ENCODE measurements around the gene MMP3. TPM values are rescaled to one million over a fixed set of nuclear protein-coding genes. Genes with fewer than 3 reads are reported as not detected.

The MMP3 gene
- total and polyA plus RNA-seq, 2 experiments from 2014 or later: 0.68 TPM; not detected in 1

- Mint-ChIP-seq H3K4me3 (no peak overlapping the region), H3K4me1 (no peaks in the 10 kb centered on the region), H3K36me3 (ENCODE audit: low read depth) (no peaks in the 10 kb centered on the region), H3K9me3 (no peaks in the 10 kb centered on the region), H3K27me3 (ENCODE audit: insufficient read depth, low read depth, poor library complexity) (no peaks in the 10 kb centered on the region), H3K27ac (no peak overlapping the region; the same call in 1 of the 2 replicates)
- no peaks in the 10 kb centered on the region for H4K20me1 ChIP-seq (replicated peaks; ENCODE audit: insufficient read depth)
- H3K4me1 ChIP-seq (ENCODE audit: insufficient read depth): no peaks in the 10 kb centered on the region
- H3K79me2 ChIP-seq (replicated peaks; ENCODE audit: insufficient read depth): no peaks in the 10 kb centered on the region
- H3K27me3 ChIP-seq (ENCODE audit: insufficient read depth): no peaks in the 10 kb centered on the region
- no peaks in the 10 kb centered on the region for H3K36me3 ChIP-seq (ENCODE audit: insufficient read depth)
- no peak for DNase-seq (ENCODE audit: low spot score)
- no peak overlapping the region for H3K4me3 ChIP-seq
- H3K4me2 ChIP-seq: no peak overlapping the region
- H3K9me2 ChIP-seq (ENCODE audit: insufficient read depth): 0 out of 2 replicates have a peak, but pooled peaks cover 6% of the 10 kb centered on the region
- no peak for ATAC-seq
- no peak overlapping the region for H3K27ac ChIP-seq (ENCODE audit: low read depth)
- no peak overlapping the region for H2AFZ ChIP-seq
- no peaks in the 10 kb centered on the region for H3F3A ChIP-seq (replicated peaks; ENCODE audit: low read depth)
- TF ChIP-seq ETS1 (IDR thresholded peaks at IDR 0.05) (no peak), POLR2AphosphoS5 (IDR thresholded peaks at IDR 0.05; ENCODE audit: low read depth) (no peak)
Measured at GRCh38 chr11:102879801-102880200, 36.4 kb upstream of the MMP3 start.

DNA sequence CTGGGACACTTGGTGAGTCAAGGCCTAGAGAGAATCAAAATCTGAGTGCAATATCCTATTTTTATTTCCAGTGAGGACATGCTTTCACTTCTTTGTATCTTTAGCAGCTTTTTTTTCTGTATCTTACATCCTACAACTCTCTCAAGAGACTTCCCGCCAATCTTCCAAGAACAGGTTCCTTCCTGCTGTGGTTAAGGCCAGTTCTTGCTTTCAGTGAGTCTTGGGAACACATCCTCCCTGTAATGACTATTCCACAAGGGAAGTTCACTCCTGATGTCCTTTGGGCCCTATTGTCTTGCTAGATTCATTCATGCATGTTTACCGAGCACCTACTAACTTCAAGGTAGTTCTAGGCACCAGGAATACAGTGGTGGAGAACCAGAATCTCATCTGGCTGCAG is 35.2 kb upstream of the MMP3 start:
- Histone ChIP-seq H3F3A (replicated peaks; ENCODE audit: low read depth) (no peaks in the 10 kb centered on the region), H3K36me3 (ENCODE audit: insufficient read depth) (no peaks in the 10 kb centered on the region), H3K4me2 (no peak overlapping the region), H3K4me1 (ENCODE audit: insufficient read depth) (no peaks in the 10 kb centered on the region), H3K9me2 (ENCODE audit: insufficient read depth) (0 out of 2 replicates have a peak, but pooled peaks cover 6% of the 10 kb centered on the region), H3K27ac (ENCODE audit: low read depth) (no peak overlapping the region), H3K79me2 (replicated peaks; ENCODE audit: insufficient read depth) (no peaks in the 10 kb centered on the region), H2AFZ (no peak overlapping the region), H4K20me1 (replicated peaks; ENCODE audit: insufficient read depth) (no peaks in the 10 kb centered on the region), H3K4me3 (no peak overlapping the region), H3K27me3 (ENCODE audit: insufficient read depth) (no peaks in the 10 kb centered on the region)
- DNase-seq (ENCODE audit: low spot score): no peak
- H3K4me3 Mint-ChIP-seq: no peak overlapping the region
- no peaks in the 10 kb centered on the region for H3K4me1 Mint-ChIP-seq
- H3K36me3 Mint-ChIP-seq (ENCODE audit: low read depth): no peaks in the 10 kb centered on the region
- H3K27me3 Mint-ChIP-seq (ENCODE audit: insufficient read depth, low read depth, poor library complexity): no peaks in the 10 kb centered on the region
- no peak overlapping the region for H3K27ac Mint-ChIP-seq
- no peaks in the 10 kb centered on the region for H3K9me3 Mint-ChIP-seq
- TF ChIP-seq POLR2AphosphoS5 (IDR thresholded peaks at IDR 0.05; ENCODE audit: low read depth) (no peak), NANOG (IDR thresholded peaks at IDR 0.05; ENCODE audit: borderline replicate concordance) (no peak)
- ATAC-seq: no peak

- Mint-ChIP-seq H3K36me3 (ENCODE audit: low read depth) (no peaks in the 10 kb centered on the region), H3K27me3 (ENCODE audit: insufficient read depth, low read depth, poor library complexity) (no peaks in the 10 kb centered on the region), H3K4me1 (no peaks in the 10 kb centered on the region), H3K9me3 (no peaks in the 10 kb centered on the region), H3K27ac (no peak within 1 kb of the TSS), H3K4me3 (no peak within 1 kb of the TSS)
- no peak within 1 kb of the TSS for H3K4me3 ChIP-seq
- ATAC-seq: no peak
- no peaks in the 10 kb centered on the region for H3K79me2 ChIP-seq (replicated peaks; ENCODE audit: insufficient read depth)
- H3F3A ChIP-seq (replicated peaks; ENCODE audit: low read depth): no peaks in the 10 kb centered on the region
- DNase-seq (ENCODE audit: low spot score): no peak
- no peak within 1 kb of the TSS for H2AFZ ChIP-seq
- H3K4me2 ChIP-seq: no peak within 1 kb of the TSS
- H3K4me1 ChIP-seq (ENCODE audit: insufficient read depth): no peaks in the 10 kb centered on the region
- no peak within 1 kb of the TSS for H3K27ac ChIP-seq (ENCODE audit: low read depth)
- H3K9me2 ChIP-seq (ENCODE audit: insufficient read depth): no peaks in the 10 kb centered on the region
- H3K36me3 ChIP-seq (ENCODE audit: insufficient read depth): no peaks in the 10 kb centered on the region
- H4K20me1 ChIP-seq (replicated peaks; ENCODE audit: insufficient read depth): no peaks in the 10 kb centered on the region
- H3K27me3 ChIP-seq (ENCODE audit: insufficient read depth): no peaks in the 10 kb centered on the region
- no peak for TF ChIP-seq JUNB (IDR thresholded peaks at IDR 0.05; ENCODE audit: unreplicated experiment)
- TF ChIP-seq, protein P1, sequence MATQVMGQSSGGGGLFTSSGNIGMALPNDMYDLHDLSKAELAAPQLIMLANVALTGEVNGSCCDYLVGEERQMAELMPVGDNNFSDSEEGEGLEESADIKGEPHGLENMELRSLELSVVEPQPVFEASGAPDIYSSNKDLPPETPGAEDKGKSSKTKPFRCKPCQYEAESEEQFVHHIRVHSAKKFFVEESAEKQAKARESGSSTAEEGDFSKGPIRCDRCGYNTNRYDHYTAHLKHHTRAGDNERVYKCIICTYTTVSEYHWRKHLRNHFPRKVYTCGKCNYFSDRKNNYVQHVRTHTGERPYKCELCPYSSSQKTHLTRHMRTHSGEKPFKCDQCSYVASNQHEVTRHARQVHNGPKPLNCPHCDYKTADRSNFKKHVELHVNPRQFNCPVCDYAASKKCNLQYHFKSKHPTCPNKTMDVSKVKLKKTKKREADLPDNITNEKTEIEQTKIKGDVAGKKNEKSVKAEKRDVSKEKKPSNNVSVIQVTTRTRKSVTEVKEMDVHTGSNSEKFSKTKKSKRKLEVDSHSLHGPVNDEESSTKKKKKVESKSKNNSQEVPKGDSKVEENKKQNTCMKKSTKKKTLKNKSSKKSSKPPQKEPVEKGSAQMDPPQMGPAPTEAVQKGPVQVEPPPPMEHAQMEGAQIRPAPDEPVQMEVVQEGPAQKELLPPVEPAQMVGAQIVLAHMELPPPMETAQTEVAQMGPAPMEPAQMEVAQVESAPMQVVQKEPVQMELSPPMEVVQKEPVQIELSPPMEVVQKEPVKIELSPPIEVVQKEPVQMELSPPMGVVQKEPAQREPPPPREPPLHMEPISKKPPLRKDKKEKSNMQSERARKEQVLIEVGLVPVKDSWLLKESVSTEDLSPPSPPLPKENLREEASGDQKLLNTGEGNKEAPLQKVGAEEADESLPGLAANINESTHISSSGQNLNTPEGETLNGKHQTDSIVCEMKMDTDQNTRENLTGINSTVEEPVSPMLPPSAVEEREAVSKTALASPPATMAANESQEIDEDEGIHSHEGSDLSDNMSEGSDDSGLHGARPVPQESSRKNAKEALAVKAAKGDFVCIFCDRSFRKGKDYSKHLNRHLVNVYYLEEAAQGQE (IDR thresholded peaks at IDR 0.05; ENCODE audit: unreplicated experiment): no peak
- no peak for TF ChIP-seq EZH2 (IDR thresholded peaks at IDR 0.05; ENCODE audit: low read depth, unreplicated experiment)
Measured at GRCh38 chr11:102874852-102875251, 31.4 kb upstream of the MMP3 start, which contains the start of gene MMP12. Gene MMP12 (minus strand): TSS chr11:102874982. CDS start chr11:102874937, 45 bp downstream.

All from GM23338 (cell line).